Tibial nerve (tissue), 4 donors: Measurements from ENCODE around the gene NQO2.

ENCODE experiments used
- EP300 ChIP-seq, 2 donors: sonication (generic); formaldehyde crosslinking; IDR thresholded peaks; one replicate each; pipeline ENCODE4 v1.6.1; 2017; ENCODE audit warnings: antibody characterized with exemption in 2 of 2, mild to moderate bottlenecking in 1 of 2
- POLR2A ChIP-seq, 2 donors: fragments of 450-650 bp; IDR thresholded peaks; one replicate each; pipeline ENCODE4 v1.6.1; 2017; ENCODE audit warnings: antibody characterized with exemption in 2 of 2, mild to moderate bottlenecking in 2 of 2, moderate library complexity in 2 of 2
- TF ChIP-seq, protein P1 (sequence below), 5 experiments: fragments of 200-600 bp in 3 of 5; fragments of 450-650 bp in 2 of 5; sonication (generic) in 3 of 5; IDR thresholded peaks; one replicate each; pipeline ENCODE4 v1.5.1; 2016 to 2019; ENCODE audit warnings: antibody characterized with exemption in 5 of 5, mild to moderate bottlenecking in 3 of 5, moderate library complexity in 2 of 5

DNA sequence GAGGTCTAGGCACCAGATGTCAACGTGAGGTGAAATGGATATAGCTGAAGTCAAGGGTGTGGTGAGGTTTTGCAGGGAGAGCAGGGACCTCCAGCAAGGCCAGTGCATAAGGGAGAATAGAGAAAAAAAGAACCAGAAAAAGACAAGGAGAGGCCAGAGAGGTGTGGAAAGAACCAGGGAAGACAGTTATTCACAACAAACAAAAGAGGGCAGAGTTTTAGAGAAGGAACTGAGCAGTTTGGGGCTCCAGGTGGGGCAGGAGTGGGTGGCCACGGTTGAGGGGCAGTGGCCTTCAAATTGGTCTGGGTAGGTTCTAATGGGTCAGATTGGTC, 11.6 kb upstream of the NQO2 start:
- TF ChIP-seq, protein P1, sequence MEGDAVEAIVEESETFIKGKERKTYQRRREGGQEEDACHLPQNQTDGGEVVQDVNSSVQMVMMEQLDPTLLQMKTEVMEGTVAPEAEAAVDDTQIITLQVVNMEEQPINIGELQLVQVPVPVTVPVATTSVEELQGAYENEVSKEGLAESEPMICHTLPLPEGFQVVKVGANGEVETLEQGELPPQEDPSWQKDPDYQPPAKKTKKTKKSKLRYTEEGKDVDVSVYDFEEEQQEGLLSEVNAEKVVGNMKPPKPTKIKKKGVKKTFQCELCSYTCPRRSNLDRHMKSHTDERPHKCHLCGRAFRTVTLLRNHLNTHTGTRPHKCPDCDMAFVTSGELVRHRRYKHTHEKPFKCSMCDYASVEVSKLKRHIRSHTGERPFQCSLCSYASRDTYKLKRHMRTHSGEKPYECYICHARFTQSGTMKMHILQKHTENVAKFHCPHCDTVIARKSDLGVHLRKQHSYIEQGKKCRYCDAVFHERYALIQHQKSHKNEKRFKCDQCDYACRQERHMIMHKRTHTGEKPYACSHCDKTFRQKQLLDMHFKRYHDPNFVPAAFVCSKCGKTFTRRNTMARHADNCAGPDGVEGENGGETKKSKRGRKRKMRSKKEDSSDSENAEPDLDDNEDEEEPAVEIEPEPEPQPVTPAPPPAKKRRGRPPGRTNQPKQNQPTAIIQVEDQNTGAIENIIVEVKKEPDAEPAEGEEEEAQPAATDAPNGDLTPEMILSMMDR (IDR thresholded peaks at IDR 0.05) = no peak
- no peak for TF ChIP-seq EP300 (IDR thresholded peaks at IDR 0.05)
- TF ChIP-seq POLR2A (IDR thresholded peaks at IDR 0.05) = no peak
